Suprapubic skin (tissue), 3 donors: ENCODE results near the gene TET1.

Source experiments
- CTCF ChIP-seq, 2 donors: fragments of 200-600 bp in 1 of 2; fragments of 450-650 bp in 1 of 2; sonication (generic) in 1 of 2; IDR thresholded peaks; one replicate each; pipeline ENCODE4 v1.5.1; 2016 to 2019; ENCODE audit warnings: antibody characterized with exemption in 2 of 2, mild to moderate bottlenecking in 1 of 2, moderate library complexity in 1 of 2
- POLR2AphosphoS5 ChIP-seq, 3 donors: sonication (generic); formaldehyde crosslinking; IDR thresholded peaks; one replicate each; pipeline ENCODE4 v1.6.1; 2017; ENCODE audit warnings: antibody characterized with exemption in 3 of 3

- no peak for TF ChIP-seq POLR2AphosphoS5 (IDR thresholded peaks at IDR 0.05)
- TF ChIP-seq CTCF (IDR thresholded peaks at IDR 0.05): no peak
These were observed 886 bp upstream of the TET1 start for GRCh38 chr10:68559251-68559650.
